Lower leg skin (tissue), 3 donors: ENCODE data around the gene LRRC3C.

Experiments
- POLR2A ChIP-seq, 2 donors: fragments of 450-650 bp; IDR thresholded peaks; one replicate each; pipeline ENCODE4 v1.6.1; 2016 to 2017; ENCODE audit warnings: antibody characterized with exemption in 2 of 2, mild to moderate bottlenecking in 1 of 2, moderate library complexity in 1 of 2
- TF ChIP-seq, protein P1 (sequence below), 3 donors: fragments of 450-650 bp; IDR thresholded peaks; one replicate each; pipeline ENCODE4 v1.5.1; 2016; ENCODE audit warnings: antibody characterized with exemption in 3 of 3, mild to moderate bottlenecking in 3 of 3, moderate library complexity in 2 of 3

DNA sequence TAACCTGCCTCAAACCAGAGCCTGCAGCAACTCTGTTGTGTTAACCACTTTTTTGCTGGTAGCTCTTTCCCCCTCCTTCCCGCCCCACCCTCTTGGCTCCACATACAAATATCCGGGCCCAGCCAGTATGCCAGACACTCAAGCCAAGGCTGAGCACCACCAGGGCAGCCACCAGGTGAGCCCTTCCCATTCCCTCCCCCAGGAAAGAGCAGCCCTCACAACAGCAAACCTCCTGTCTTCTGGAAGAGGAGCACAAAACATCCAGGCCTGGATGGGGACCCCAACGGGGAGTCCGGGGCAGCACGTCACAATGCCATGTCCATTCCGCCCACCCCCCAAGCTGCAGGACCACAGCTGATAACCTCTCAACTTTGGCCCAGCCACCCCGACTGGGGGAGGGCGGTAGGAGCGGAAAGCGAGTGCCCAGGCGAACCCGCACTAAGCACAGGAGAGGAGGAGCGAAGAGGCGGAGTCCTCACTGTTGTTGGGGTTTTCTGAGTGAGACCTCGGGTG lies 888 bp upstream of the LRRC3C start:
- TF ChIP-seq, protein P1, sequence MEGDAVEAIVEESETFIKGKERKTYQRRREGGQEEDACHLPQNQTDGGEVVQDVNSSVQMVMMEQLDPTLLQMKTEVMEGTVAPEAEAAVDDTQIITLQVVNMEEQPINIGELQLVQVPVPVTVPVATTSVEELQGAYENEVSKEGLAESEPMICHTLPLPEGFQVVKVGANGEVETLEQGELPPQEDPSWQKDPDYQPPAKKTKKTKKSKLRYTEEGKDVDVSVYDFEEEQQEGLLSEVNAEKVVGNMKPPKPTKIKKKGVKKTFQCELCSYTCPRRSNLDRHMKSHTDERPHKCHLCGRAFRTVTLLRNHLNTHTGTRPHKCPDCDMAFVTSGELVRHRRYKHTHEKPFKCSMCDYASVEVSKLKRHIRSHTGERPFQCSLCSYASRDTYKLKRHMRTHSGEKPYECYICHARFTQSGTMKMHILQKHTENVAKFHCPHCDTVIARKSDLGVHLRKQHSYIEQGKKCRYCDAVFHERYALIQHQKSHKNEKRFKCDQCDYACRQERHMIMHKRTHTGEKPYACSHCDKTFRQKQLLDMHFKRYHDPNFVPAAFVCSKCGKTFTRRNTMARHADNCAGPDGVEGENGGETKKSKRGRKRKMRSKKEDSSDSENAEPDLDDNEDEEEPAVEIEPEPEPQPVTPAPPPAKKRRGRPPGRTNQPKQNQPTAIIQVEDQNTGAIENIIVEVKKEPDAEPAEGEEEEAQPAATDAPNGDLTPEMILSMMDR (IDR thresholded peaks at IDR 0.05): no peak
- no peak for TF ChIP-seq POLR2A (IDR thresholded peaks at IDR 0.05)
